ENCODE data around the gene FAM193B. TPM values are rescaled to one million over a fixed set of nuclear protein-coding genes. Genes with fewer than 3 reads are reported as not detected.
"Not testable (repeated sequence)": the region's sequence is repeated elsewhere in the genome, so short reads cannot be mapped to it uniquely, and the experiment has no call there.

FAM193B gene
- total RNA-seq, 1 donor from 2014 or later: 63.1 TPM

- DNase-seq (ENCODE audit: low spot score): no peak
These were observed 66.4 kb downstream of the FAM193B start for GRCh38 chr5:177487975-177488374.

DNA sequence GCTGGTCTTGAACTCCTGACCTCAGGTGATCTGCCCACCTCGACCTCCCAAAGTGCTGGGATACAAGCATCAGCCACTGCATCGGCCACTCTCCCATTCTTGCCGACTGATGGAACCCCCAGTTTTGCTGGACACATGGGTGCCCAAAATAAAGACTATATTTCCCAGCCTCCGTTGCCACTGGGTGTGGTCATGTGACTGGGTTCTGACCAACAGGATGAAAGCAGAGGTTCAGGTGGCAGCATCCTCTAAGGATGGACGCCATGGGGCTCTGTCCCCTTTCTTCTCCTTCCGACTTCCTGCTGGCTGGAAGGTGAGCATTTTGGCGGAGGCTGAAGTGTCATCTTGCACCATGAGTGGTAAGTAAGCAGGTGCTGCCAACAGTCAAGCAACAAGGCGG is 67.2 kb downstream of the FAM193B start:
- no peak for DNase-seq (ENCODE audit: low spot score)

DNA sequence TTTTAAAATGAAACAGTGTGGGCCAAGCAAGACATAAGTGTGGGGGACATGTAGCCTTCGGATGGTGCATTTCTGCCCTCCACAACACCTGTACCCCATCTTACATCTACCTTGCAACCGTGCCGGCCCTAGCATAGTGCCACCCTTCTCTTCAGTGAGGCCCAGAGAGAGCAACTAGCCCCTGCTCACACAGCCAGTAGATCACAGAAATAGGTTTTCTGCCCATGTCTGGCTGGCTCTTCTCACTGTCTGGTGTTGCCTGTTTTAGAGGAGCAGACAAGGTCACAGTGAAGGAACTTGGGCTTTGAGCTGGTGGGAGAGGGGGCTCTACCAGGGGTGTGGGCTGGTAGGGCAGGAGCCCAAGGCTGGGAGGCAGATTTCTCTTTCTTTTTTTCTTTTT is 68.1 kb downstream of the FAM193B start:
- DNase-seq (ENCODE audit: low spot score): no peak

DNA sequence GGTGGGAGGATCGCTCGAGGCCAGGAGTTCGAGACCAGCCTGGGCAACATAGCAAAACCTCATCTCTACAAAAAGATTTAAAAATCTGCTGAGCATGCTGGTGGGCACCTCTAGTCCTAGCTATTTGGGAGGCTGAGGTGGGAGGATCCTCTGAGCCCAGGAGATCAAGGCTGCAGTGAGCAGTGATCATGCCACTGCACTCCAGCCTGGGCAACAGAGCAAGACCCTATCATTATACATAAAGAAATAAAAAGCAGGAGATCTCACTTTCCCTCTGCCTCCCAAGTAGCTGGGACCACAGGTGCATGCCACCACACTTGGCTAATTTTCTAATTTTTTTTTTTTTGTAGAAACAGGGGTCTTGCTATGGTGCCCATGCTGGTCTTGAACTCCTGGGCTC is 68.6 kb downstream of the FAM193B start:
- DNase-seq (ENCODE audit: low spot score): not testable (repeated sequence)

GRCh38 chr5:177484902-177485549 is 69.3 kb downstream of the FAM193B start:
- no peak for DNase-seq (ENCODE audit: low spot score)

GRCh38 chr5:177483994-177484901 is 70.1 kb downstream of the FAM193B start:
- DNase-seq (ENCODE audit: low spot score): no peak

DNA sequence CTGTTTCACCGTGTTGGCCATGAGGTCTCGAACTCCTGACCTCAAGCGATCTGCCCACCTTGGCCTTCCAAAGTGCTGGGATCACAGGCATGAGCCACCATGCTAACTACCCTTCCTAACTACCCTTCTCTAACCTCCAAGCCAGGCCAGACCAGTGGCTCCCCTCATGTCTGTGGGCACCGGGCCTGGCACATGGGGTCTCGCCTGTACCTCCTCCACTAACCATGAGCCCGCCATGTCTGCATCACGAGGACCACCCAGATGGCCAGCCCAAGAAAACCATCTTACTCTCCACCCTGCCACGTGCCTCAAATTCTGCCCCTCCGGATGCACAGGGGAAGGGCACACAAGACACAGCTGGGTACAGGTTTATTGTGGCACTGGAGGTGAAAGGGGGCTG is 71.3 kb downstream of the FAM193B start:
- no peak for DNase-seq (ENCODE audit: low spot score)

DNA sequence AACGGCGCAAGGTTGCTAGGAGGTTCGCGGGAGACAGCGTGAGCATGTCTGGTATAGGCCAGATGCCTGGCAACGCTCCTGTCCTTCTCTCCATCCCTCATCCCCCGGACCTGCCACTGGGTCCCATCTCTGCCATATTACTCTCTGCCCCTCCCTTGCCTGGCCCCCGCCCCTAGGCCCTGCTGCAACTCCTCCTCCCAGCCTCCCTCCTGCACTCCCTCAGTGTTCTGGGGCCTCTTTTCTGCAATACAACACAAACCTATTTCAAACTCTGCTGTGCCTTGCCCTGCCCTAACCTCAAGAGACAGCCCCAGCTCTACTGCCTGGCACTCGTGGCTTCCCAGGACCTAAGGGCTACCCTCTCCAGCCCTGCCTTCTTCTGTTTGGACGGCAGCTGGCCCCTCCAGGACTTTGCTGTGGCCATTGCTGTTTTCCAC is 72.0 kb downstream of the FAM193B start:
- DNase-seq (ENCODE audit: low spot score): no peak

DNA sequence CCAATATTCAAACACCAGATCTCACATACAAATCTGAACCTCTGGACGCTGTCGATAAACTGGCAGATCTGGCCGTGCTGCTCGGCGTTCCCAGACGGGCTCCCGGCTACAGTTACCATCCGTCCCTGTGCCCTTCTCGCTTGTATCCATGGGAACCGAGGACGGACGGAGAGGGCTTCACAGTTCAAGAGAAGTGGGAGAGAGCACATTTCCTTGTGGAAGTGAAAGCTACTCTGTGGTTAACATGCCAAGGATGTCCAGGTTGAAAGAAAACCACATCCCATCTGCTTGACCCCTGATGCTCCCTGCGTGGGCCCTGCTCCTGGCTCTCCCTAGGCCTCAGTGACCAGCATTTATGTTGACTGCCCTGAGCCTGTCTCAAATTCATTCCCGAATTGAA is 74.6 kb downstream of the FAM193B start:
- DNase-seq (ENCODE audit: low spot score): no peak

- no peak for DNase-seq (ENCODE audit: low spot score)
These were observed 75.4 kb downstream of the FAM193B start for GRCh38 chr5:177478711-177479646.

- no peak for DNase-seq (ENCODE audit: low spot score)
These were observed 76.5 kb downstream of the FAM193B start for GRCh38 chr5:177477701-177478477.

GRCh38 chr5:177476531-177477233 is 77.7 kb downstream of the FAM193B start:
- DNase-seq (ENCODE audit: low spot score): no peak

GRCh38 chr5:177475563-177476427 is 78.6 kb downstream of the FAM193B start:
- DNase-seq (ENCODE audit: low spot score): no peak

DNA sequence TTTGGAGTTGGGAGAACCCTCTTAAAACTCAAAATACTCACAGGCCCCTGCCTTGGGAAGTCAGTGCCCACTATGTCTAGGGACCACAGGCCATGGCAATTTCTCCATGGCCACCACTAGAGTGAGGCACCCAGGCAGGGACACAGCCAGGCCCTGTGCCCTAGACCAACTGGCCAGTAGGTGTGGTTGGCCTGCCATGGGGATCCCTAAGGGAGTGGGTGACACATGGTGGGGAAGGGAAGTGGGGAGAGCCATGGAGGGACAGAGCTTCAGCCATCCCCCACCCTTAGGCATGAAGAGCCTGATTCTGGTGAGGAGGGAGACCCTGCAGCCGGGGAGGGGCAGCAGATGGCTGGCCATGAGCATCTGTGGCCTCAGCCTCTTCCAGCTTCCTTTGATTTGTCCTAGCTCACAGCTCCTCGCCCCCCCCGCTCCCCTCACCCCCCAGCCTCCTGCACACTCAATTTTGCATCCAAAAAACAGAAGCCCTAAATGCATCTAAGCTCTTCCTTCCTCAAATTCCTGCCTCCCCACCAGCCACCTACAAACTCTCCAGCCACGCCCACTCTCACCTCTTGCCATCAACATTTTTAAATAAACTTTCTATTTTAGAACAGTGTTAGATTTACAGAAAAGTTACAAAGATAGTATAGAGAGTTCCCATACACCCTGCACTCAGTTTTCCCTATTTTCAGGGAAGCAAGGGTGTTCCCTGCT is 79.4 kb downstream of the FAM193B start:
- no peak for DNase-seq (ENCODE audit: low spot score)

GRCh38 chr5:177474002-177474476 is 80.3 kb downstream of the FAM193B start:
- DNase-seq (ENCODE audit: low spot score): no peak

DNA sequence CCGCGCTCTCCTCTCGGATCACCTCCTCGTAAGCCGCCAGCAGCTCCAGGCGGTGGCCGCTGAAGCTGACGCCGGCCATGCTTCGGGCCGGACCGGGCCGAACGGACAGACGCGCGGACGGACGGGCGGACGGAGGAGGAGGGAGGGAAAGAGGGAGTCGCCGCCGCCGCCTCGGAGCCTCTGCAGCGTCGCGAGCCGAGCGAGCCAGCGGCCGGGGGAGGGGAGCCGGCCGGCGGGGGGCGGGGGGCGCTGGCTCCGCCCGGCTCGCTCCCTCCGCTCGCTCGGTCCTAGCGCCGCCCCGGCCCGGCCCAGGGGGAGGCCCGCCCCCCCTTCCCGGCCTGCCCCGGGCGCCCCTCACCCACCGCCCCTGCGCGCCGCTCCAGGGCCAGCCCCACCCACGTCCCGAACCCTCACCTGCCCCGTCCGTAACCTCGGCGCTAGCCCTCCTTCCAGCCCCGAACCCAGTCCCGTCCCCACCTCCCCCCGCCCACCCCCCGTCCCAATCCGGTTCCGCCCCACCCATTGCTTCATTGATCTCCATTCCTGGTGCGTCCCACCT is 80.8 kb downstream of the FAM193B start, which contains the start of gene DBN1:
Gene DBN1 (minus strand): TSS at position 192 of the 559 bp plus-strand sequence. CDS start 113 bp downstream, at position 79.
- DNase-seq (ENCODE audit: low spot score): no peak

Measured in mesenteric fat pad (tissue), 1 donor.